GM06990 (cell line): ENCODE measurements around the gene ELN.

ENCODE experiments used
- DNase-seq: peaks from one replicate; pipeline ENCODE4 v3.0.0-alpha.2; 2011; ENCODE audit not compliant: insufficient read length; ENCODE audit errors: extremely low read depth
- H3K27me3 ChIP-seq: replicated peaks from 2 replicates; pipeline ENCODE4 v1.6.0; 2011; ENCODE audit warnings: low read length; ENCODE audit not compliant: control insufficient read depth, insufficient read depth
- H3K36me3 ChIP-seq: 2 replicates; pipeline ENCODE4 v1.5.1; 2011; ENCODE audit warnings: low read length; ENCODE audit not compliant: control insufficient read depth, insufficient read depth
- H3K4me3 ChIP-seq: replicated peaks from 2 replicates; pipeline ENCODE4 v1.5.1; 2011; ENCODE audit warnings: low read depth, mild to moderate bottlenecking, control low read depth, low read length
- TF ChIP-seq, protein P1 (sequence below): IDR thresholded peaks from 2 replicates; pipeline ENCODE4 v1.5.1; 2011; ENCODE audit warnings: low read length, control low read depth, mild to moderate bottlenecking, inconsistent platforms; ENCODE audit not compliant: insufficient read depth, poor library complexity, severe bottlenecking

ELN gene

GRCh38 chr7:73991522-73992100, 36.4 kb upstream of the ELN start:
- Histone ChIP-seq H3K36me3 (no peaks in the 10 kb centered on the region), H3K27me3 (no peaks in the 10 kb centered on the region; the same call in 1 of the 2 replicates), H3K4me3 (no peak overlapping the region)
- DNase-seq: no peak
- TF ChIP-seq, protein P1, sequence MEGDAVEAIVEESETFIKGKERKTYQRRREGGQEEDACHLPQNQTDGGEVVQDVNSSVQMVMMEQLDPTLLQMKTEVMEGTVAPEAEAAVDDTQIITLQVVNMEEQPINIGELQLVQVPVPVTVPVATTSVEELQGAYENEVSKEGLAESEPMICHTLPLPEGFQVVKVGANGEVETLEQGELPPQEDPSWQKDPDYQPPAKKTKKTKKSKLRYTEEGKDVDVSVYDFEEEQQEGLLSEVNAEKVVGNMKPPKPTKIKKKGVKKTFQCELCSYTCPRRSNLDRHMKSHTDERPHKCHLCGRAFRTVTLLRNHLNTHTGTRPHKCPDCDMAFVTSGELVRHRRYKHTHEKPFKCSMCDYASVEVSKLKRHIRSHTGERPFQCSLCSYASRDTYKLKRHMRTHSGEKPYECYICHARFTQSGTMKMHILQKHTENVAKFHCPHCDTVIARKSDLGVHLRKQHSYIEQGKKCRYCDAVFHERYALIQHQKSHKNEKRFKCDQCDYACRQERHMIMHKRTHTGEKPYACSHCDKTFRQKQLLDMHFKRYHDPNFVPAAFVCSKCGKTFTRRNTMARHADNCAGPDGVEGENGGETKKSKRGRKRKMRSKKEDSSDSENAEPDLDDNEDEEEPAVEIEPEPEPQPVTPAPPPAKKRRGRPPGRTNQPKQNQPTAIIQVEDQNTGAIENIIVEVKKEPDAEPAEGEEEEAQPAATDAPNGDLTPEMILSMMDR: no peak

DNA sequence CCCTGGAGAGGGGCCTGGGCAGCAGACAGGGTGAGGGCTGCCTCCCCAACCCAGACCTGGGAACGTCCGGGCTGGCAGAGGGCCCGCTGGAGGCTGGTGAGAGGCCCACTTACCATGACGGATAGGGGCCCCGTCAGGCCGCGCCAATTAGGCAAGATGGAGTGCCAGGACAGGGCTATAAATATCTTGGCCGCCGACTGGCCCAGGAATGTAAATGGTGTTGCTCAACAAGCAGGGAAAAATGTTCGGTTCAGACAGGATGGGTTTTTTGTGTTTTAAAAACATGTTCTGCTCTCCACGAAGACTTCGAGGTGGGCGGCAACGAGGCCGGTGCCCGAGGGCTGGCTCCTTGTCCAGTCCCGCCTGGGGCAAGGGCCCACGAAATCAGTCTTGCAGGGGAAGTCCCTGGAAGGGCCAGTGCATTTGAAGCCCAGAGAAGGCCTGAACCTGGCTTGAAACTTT, 35.8 kb upstream of the ELN start:
- TF ChIP-seq, protein P1: no peak
- no peak for DNase-seq
- no peaks in the 10 kb centered on the region; the same call in 1 of the 2 replicates for H3K27me3 ChIP-seq

GRCh38 chr7:73994023-73994422, 34.0 kb upstream of the ELN start:
- Histone ChIP-seq H3K36me3 (no peaks in the 10 kb centered on the region), H3K27me3 (no peaks in the 10 kb centered on the region; the same call in 1 of the 2 replicates), H3K4me3 (no peak overlapping the region)
- DNase-seq: no peak
- TF ChIP-seq, protein P1: no peak

More for the DNA sequence above, 35.8 kb upstream of the ELN start:
- no peak overlapping the region for H3K4me3 ChIP-seq
- H3K36me3 ChIP-seq: no peaks in the 10 kb centered on the region

GRCh38 chr7:73994761-73995160, 33.2 kb upstream of the ELN start:
- no peak overlapping the region for H3K4me3 ChIP-seq
- H3K27me3 ChIP-seq: no peaks in the 10 kb centered on the region; the same call in 1 of the 2 replicates
- TF ChIP-seq, protein P1: no peak
- no peak for DNase-seq
- H3K36me3 ChIP-seq: no peaks in the 10 kb centered on the region

- H3K27me3 ChIP-seq: no peaks in the 10 kb centered on the region; the same call in 1 of the 2 replicates
- no peaks in the 10 kb centered on the region for H3K36me3 ChIP-seq
- H3K4me3 ChIP-seq: no peak overlapping the region
- TF ChIP-seq, protein P1: no peak
- DNase-seq: no peak
Measured at GRCh38 chr7:73995330-73995729, 32.6 kb upstream of the ELN start.

GRCh38 chr7:73995821-73996511, 32.0 kb upstream of the ELN start:
- TF ChIP-seq, protein P1: no peak
- DNase-seq: no peak
- H3K4me3 ChIP-seq: no peak overlapping the region
- H3K36me3 ChIP-seq: no peaks in the 10 kb centered on the region
- no peaks in the 10 kb centered on the region; the same call in 1 of the 2 replicates for H3K27me3 ChIP-seq
